ENCODE data around the gene DIPK1A.

The DIPK1A gene

GRCh38 chr1:92870591-92870990 is 90.7 kb downstream of the DIPK1A start:
- no peak for DNase-seq

GRCh38 chr1:92864131-92864530 is 97.1 kb downstream of the DIPK1A start:
- no peak for DNase-seq

- no peak for DNase-seq
Measured at GRCh38 chr1:92862605-92863004, 98.7 kb downstream of the DIPK1A start.

GRCh38 chr1:92859400-92860039 is 101.7 kb downstream of the DIPK1A start:
- DNase-seq = no peak

- peak; percentile 88 for DNase-seq
Measured at GRCh38 chr1:92858564-92859399, 102.5 kb downstream of the DIPK1A start.

- no peak for DNase-seq
Measured at GRCh38 chr1:92857817-92858216, 103.4 kb downstream of the DIPK1A start.

- no peak for DNase-seq
Measured at GRCh38 chr1:92855236-92855635, 106.0 kb downstream of the DIPK1A start.

GRCh38 chr1:92854101-92854785 is 107.0 kb downstream of the DIPK1A start:
- DNase-seq = peak; percentile 74

GRCh38 chr1:92853299-92853698 is 108.0 kb downstream of the DIPK1A start:
- no peak for DNase-seq

GRCh38 chr1:92851729-92852128 is 109.5 kb downstream of the DIPK1A start:
- peak; percentile 64 for DNase-seq

GRCh38 chr1:92850019-92850418 is 111.2 kb downstream of the DIPK1A start:
- DNase-seq = no peak

- DNase-seq = no peak
Measured at GRCh38 chr1:92848201-92848600, 113.1 kb downstream of the DIPK1A start.

- DNase-seq = no peak
Measured at GRCh38 chr1:92845908-92846307, 115.4 kb downstream of the DIPK1A start.

- DNase-seq = no peak
Measured at GRCh38 chr1:92844439-92844838, 116.8 kb downstream of the DIPK1A start.

GRCh38 chr1:92843429-92844352 is 117.6 kb downstream of the DIPK1A start:
- DNase-seq = no peak

- DNase-seq = no peak
Measured at GRCh38 chr1:92843046-92843423, 118.2 kb downstream of the DIPK1A start.

- no peak for DNase-seq
Measured at GRCh38 chr1:92842082-92843045, 118.9 kb downstream of the DIPK1A start.

GRCh38 chr1:92840600-92840999 is 120.7 kb downstream of the DIPK1A start:
- no peak for DNase-seq

GRCh38 chr1:92839442-92839841 is 121.8 kb downstream of the DIPK1A start:
- no peak for DNase-seq

GRCh38 chr1:92838519-92838918 is 122.7 kb downstream of the DIPK1A start:
- DNase-seq = no peak

- DNase-seq = no peak
Measured at GRCh38 chr1:92837062-92837461, 124.2 kb downstream of the DIPK1A start.

- DNase-seq = no peak
Measured at GRCh38 chr1:92834617-92835016, 126.6 kb downstream of the DIPK1A start.
